RPMI8226 (cell line): Measurements from ENCODE around the gene EXOC4.

Source experiments
- DNase-seq: peaks from one replicate; pipeline ENCODE4 v3.0.0-alpha.2; 2015

The EXOC4 gene

DNA sequence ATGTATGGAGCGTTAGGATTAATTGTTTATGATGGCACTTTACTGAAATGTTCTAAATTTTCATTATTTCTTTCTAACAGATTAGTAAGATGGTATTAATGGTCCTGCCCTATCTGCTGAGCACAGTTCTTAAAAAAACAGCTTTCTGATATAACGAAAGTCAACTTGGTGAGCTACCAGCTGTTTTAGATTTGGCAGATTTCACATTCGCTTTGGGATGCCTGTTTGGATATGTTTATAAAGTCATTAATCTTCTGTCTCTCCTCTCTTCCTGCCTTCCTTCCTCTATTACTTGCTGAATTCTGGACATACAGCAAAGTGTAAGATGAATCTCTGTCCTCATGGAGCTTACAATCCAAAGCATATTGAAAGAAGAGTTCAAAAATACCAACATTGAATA is 477.5 kb downstream of the EXOC4 start:
- DNase-seq: no peak

DNA sequence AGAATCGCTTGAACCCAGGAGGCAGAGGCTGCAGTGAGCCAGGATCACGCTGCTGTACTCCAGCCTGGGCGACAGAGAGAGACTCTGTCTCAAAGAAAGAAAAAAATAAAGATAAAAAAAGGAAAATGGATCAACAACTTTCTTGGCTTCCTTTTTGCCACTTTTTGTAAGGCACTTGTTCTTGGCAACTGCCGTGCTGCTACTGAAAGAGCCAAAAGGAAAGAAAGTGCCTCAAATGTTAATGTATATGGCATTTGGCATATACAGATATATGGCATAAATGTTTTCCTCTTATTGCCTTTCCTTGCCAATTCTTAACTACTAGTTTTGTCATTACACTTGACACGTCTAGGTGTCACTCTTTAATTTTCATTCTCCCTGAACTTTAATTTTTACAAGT is 480.5 kb downstream of the EXOC4 start:
- no peak for DNase-seq

DNA sequence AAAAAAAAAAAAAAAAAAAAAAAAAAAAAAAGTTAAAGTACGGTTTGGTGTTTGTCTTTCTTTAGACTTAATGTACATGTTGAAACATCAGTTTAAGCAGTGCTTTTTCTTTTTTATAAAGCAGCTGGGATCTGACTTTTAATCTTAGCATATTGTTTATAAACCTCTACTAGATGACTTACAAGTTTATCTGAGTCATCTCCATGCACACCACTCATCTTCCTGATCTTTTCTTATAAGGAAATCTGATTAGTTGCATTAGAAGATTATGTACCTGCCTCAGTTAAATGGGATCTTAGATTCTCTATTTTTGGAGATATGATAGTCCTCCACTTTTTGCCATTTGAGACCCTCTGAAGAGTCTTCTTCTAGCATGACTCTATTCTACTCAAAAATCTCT is 482.3 kb downstream of the EXOC4 start:
- no peak for DNase-seq

DNA sequence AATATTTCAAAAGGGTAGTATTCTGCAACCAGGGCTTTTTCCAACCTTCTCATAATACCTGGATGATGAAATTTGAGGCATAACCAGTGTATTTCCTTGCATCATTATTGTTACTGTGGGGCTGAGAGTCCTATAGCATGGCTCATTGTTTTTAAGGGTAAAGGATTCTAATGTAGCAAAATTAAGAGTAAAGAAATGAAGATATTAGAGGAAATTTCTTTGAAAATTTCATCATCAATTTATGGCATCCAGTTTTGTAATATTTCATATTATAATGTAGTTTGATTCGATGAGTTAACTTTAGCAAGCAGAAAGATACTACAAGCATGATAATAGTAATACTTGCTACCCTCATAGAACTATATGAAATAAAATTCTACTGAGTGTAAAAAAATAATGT is 486.9 kb downstream of the EXOC4 start:
- DNase-seq: no peak

DNA sequence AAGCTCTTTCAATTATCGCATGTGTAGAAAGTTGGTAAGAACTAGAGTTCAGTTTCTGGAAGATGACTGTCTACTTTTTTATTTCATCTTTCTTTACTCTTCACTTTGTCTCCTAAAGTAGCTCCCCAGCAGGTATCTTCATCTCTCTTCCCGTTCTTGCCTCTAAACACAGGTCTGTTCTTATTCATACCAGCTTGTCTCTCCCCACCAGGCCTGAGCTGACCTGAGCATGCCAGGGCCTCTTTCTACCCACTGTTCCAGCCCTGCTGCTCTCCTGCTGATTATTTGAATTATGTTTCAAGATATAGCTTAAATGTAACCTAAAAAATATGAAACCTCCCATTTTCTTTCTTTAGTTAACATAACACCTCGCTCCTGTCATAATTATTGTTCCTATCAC is 488.2 kb downstream of the EXOC4 start:
- DNase-seq: no peak

DNA sequence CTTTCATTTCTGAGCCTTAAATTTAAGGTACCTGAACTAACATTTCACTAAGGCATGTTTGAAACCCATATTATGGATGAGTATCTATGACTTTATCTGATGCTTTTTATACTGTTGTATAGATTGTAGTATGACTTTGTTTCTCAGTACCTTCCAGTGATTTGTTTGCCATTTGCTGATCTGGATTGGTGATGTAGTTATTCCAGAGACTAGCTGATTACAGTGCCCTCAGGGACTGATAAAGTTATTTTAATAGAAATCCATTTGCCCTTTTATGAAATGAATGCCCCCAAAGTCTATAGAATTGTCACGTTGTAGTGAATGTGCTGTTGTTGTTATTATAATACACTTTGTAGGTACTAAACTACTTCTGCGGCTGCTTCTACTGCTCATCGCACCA is 488.8 kb downstream of the EXOC4 start:
- no peak for DNase-seq

DNA sequence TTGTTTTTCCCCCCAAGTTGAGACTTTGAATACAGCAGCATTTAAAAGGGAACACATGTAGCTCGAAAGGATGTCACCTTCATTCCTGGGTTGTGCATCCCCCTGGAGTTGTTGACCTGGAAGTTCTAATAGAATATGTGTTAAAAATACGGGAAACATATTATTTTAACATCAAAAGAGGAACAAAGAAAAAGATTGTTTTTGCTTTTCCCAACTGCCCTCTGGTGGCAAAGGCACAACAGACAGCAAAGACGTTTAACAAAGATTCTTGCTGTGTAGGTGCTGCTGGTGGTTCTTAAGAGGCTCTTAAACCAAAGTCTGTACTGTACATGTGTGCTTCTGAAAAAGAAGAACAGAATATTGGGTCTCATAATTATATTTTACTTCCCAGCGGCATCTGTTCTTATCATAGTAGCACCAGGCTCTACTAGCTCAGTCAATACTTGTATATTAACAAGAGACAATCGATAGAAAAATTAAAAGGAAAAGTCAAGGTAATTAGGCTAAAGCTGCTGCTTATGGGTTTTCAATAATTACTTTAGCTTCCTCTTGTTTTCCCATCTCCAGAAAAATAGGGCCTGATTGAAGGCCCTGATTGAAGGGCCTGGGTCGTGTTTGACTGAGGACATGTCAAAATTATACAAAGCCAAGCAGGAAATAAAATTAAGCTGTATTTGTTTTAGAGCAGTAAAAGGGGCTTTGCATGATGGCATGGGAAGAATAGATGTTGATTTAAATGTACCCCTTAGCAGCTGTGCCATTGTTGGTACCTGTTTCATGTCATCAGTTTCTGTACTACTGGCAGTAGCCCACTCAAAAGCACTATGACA is 490.0 kb downstream of the EXOC4 start:
- peak; percentile 14 for DNase-seq

DNA sequence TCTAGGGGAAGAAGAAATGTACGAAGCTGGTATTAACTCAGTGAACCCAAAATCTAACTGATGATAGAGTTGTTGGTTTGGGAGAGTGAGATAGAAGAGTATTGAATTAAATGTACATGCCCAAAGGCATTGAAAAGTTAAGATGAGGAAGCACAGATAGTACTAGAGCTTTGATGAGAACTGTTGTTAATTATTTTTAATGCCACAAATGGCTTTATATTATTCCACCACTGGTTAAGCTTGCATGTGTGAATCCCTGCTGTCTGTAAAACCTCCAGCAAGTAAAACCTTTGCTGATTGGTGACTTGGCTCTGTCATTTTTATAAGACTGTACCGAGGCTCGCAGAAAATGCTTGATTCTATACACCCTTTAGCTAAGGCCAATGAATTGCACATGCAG is 491.6 kb downstream of the EXOC4 start:
- no peak for DNase-seq

DNA sequence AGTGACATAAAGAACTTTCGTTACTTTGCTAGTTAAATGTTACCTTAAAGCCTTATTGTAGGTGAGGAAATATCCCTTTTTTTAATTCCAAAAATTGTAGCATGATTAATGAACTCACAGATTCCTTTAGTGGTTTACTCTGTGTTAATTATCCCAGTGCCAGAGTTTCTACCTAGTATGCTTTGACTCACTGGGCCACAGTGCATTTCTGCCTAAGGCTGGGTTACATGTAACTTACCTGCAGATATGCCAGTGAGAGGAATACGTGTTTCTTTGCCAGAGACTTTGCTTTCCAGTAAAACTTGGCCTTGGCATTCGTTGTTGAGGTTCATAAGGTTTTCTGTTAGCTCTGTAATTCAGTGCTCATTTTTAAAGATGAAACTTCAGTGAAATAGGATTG is 493.4 kb downstream of the EXOC4 start:
- no peak for DNase-seq

DNA sequence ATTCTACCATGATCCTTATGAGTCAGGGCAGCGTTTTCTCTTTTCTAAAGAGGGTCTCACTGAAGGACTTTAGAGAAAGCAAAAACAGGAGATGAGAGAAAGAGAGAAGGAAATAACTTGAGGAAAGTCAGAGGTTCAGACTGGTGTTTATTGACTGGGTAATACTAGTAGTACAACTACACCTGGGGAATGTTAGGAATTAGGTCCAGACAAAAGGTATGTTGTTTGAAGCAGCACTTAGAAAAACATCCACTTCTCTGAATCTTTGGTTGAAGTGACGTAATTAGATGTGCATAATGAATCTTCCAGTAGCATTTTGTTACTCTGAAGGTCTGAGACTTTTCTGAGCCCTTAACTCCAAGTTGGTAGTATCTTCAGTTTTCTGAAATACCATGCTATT is 494.0 kb downstream of the EXOC4 start:
- DNase-seq: no peak

DNA sequence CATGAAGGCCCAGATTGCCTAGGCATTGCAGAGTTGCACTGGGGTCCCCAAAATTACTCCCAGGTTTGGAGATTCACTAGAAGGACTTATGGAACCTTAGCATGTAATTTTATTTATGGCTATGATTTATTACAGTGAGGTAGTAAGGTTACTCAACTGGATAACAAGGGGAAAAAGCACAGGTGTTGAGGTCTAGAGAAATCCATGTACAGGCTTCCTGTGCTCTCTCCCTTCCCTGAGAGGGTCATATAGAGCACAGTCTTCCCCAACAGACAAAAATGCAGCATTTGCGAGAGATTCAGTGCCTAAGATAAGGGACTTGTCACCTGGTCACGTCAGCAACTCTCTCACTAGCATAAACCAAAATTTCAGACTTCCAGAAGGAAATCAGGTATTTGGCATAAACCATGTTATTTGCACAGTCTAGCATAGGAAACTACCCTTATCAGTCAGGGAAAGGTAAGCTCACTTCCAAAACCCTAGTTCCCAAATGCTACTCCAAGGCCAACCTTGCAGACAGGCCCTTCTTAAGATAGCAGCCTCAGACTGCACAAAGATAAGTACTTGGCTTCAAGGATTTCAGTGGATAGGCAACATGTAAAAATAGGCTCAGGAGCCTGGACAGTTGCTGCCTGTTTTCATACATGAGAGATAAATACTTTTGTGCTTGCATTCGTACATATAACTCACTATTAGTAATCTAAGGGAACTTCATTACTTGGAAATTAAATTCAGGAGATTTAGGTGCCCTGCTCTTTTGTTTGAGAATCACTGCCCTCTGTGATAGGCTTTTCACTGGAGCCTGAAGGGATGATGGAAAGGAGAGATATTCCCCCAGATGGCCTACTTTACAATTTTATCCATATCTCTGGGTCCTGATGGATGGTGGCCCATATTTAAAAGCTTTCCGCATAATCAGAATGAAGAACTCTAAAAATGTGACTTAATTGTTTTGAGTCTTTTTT is 495.8 kb downstream of the EXOC4 start:
- DNase-seq: no peak

DNA sequence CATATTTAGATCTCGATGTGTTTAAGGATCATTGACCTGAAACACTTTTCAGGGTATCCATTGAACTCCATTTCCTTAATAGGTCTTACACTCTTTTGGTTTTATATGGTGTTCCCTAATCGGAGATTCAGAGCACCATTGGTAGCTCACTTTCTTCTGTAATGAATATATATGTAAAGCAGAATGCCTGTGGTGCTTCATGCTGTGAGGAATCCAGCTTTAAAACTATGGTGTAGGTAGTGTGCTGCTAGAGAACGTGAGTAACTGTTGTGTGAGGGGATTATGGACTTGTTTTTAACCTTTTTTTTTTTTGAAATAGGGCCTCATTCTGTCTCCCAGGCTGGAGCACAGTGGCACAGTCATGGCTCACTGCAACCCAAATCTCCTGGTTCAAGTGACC is 497.4 kb downstream of the EXOC4 start:
- DNase-seq: no peak

DNA sequence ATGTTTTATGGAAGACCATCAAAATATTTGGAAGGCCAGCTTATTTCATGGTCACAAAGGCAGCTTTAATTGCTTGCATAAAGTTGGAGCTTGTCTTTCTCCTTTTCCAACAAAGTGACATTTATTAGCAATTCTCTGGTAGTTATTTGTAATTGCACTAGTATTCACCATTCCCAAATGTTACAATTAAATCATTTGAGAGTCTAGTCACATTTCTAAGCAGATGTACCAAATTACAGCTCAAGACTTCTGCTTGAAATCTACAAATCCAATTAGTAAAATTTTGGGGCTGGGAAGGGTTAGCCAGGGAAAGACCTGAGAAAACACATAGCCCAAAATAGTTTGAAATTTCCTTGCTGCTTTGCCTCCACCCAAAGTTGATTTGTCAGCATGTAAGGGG is 498.2 kb downstream of the EXOC4 start:
- DNase-seq: no peak

DNA sequence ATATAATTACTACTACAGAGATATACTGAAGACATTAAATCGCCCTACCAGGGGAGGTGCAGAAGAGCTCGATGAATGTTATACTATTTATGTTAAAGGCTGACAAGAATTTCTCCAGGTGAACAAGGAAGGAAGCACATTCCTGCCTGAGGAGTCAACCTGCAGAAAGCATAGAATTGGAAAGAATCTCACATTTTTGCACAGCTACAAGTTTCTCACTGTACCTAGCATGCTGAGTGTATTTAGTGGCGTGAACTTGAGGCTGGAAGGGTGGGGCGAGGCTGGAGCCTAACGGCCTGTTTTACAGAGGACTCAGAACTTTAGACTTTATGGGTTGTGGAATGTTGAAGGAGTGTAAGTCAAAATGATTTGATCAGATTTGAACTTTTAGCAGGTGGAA is 500.6 kb downstream of the EXOC4 start:
- DNase-seq: no peak

DNA sequence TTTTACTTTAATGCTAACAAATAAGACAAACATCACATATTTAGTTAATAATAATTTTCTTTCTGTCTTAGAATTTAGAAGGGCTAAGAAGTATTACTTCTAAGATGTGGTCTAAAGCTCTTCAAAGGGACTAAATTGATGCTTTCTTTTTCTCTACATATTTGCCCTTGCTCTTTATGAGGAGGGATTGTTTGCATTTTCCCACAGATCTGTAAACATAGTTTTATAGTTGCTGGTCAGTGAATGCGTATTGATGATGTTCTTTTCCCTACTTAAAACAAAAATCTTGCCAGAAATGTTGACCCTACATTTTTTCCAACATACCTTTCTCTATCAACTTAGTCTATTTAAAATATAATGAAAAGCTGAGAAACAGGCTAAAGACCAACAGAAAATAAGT is 501.8 kb downstream of the EXOC4 start:
- no peak for DNase-seq

DNA sequence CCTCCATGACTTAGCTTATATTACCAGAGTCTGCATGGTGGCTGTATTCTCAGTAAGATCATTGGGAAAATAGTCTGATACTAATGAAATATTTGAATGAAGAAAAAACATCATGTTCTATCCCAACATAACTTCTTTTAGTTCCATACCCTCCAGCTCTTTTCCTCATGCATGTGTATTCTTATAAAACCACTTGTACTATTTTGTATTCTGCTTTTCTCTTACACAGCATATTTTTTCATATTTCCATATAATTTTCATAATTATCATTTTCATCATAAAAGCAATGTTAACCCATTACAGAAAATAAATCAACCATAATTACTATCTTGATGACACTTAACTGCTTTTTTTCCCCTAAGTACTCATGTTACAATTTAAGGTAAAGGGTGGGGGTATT is 503.0 kb downstream of the EXOC4 start:
- DNase-seq: no peak

DNA sequence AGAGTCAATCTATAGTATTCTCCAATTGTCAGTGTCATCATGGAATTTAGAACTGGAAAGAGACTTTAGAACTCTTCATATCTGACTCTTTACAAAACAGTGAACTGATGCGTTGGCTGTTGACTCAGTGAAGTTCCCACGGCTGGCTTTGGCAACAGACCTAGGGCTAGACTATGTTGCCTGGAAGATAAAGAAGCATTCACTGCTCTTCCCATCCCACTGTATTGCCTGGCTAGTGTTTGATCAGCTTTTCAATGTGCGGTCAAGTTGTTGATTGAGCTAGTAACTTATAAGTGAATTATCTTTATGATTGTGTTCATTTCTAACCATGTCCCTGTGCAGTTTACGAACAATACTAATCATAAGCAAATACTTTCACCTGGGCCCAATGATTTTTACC is 508.6 kb downstream of the EXOC4 start:
- DNase-seq: no peak

DNA sequence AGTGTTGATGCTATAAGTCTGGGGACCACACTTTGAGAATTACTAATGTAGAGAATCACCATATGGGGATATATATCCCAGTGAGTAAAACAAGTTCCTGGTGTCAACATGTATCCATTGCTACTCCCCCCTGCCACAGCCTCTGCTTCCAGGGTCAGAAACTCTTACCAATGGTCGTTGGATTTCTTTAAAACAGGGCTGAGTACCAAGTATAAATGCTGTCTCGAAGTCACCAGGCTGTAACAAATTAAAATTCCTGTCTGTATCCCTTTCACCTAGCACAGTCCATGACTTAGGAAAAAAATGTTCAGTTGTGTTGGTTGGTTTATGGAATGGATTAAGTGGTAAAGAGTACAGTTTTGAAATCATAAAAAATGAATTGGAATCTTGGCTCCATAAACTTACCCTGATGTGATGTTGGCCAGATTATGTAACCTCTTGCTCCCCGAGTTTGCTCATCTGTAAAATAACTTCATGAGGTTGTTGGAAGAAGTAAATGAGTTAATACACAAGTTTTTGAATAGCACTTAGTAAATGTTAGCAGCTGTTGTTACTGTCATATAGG is 510.3 kb downstream of the EXOC4 start:
- DNase-seq: no peak

DNA sequence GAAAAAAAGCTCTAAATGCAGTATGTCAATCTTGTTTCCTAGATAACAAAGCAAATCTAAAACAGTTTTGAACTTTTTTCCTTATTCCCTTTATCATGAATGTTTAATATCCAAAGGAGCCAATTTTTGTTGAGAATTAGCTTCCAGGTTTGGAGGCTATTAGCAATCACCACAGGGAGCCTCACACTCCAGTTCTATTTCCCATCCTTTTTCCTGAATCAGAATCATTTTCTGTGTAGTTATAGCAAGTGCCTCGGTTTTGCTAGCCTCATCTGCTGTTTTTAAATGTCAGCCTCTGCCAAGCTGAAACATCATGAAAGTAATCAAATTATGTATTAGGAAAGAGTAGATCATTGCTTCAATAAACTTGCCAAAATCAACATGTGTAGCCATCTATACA is 516.8 kb downstream of the EXOC4 start:
- DNase-seq: no peak

DNA sequence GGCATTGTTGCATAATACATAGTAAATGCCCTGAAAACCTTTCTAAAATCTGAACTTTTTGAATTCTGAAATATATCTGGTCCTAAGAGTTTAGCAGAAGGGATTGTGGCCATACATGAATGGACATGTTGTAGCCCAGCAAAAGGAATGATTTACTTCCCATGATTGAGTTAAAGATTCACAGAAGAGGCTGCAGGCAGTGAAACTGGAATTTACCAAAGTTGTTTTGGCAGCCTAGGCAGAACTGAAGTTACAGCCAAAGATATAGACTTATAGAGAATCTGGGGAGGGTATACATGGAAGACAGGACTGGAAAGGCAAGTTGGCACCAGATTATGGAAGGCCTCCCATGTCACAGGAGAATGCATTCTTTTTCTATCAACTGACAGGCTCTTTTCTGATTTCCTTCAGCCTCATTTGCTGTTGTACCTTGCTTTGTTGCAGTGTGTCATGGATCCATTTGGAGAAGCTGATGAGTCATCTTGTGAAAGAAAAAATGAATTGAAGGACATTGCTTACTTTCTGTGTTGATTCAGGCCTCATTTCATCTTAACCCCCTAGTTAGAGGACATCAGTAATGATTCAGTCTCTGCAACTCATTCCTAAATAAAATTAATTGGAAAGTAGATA is 518.1 kb downstream of the EXOC4 start:
- DNase-seq: no peak

DNA sequence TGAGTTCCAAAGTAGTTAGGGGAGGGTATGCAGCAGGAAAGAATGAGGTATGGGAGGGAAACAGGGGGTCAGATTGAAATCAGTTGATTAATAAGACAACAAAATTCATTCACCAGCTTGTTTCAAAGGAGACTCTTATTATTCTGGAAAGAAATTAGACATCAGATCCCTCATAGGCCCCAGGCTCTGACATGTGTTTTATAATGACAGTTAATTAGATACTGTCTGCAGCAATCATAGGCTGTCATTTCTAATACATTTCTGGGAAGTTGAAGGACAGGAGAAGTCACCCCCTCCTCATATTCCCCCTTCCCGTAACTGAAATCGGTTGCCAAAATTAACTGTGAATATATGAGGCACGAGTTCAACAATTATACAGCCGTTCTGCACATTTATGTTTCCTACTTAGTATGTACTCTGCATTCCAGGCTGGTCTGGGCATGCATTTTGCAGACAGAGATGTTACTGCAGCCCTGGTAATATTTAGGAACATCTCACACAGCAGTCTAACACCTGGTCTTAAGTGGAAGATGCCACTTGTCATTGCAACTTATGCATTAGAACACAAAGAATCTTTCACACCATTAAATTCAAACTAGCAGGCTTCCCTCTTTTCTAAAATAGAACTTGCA is 519.0 kb downstream of the EXOC4 start:
- DNase-seq: no peak

DNA sequence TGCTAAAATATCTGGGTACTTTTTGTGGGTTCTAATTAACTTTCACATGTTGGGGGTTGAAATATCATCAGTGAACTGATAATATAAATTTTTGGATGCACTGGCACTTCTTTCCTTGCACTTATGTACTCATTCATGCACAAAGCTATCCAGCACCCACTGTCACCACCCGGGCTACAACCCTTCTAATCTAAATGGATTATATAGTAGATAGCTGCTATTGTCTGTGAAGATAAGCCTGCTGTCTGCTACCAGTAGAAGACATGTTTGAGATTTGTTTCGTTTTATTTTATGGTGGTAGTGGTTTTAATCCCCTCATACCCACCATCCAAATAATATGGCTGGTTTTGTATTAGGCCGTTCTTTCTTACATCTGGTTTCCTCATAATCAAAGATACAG is 520.7 kb downstream of the EXOC4 start:
- no peak for DNase-seq

DNA sequence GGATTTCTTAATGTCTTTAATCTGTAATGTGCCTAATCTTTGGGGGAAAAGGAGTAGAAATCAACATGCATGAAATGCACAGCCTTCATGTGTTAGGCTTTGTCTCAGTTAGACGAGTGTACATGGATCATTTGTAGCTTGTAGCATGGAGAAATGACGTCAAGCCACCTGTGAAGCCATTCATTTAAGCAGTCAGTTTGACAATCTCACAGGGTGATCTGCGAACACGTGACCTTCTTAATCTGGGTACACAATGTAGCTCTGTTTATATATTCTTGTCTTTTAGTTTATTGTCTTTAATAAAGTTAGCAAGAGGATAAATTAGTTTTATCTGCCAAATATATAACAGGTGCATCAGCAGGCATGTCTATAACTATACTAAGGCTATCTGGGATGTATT is 522.3 kb downstream of the EXOC4 start:
- no peak for DNase-seq
